WTC11 (cell line): Measurements from ENCODE around the gene NUF2. TPM values are rescaled to one million over a fixed set of nuclear protein-coding genes. Genes with fewer than 3 reads are reported as not detected.

ENCODE experiments used
- total RNA-seq: library from RNA; stranded (reverse); gene quantifications from 3 replicates; pipeline ENCODE4 v1.2.3, GENCODE V29; 2021

Gene NUF2
- total RNA-seq, 1 experiment from 2014 or later: 32.9 TPM

Other genes with a start within 250 kb of the NUF2 start
- gene RGS5, start 119.0 kb upstream of the NUF2 start, total RNA-seq: 19.4 to 23.6 TPM (median 21.6 TPM) in 3 replicates